ENCODE measurements around the gene IFITM2.
"Not testable (repeated sequence)": the region's sequence is repeated elsewhere in the genome, so short reads cannot be mapped to it uniquely, and the experiment has no call there.

The IFITM2 gene

GRCh38 chr11:327581-327923, 19.9 kb downstream of the IFITM2 start:
- no peak for DNase-seq

DNA sequence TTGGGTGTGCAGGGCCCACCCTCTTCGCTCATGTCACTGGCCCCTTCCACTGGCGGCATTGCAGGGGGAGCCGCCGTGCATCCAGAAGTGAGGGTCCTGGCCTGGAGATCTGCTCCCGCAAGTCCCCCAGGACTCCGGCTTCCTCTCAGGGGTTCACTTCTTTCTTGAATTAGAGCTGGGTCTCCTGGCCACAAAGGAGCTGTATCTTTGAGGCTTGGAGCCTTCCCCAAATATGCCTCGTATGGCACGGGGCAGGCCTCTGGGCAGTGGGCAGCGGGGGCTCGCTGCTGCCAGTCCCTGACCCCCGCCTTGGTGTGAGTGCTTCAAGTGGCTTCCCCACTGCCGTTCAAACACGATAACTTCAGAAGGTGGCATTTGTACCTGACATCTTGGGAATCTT, 20.4 kb downstream of the IFITM2 start:
- no peak for DNase-seq

DNA sequence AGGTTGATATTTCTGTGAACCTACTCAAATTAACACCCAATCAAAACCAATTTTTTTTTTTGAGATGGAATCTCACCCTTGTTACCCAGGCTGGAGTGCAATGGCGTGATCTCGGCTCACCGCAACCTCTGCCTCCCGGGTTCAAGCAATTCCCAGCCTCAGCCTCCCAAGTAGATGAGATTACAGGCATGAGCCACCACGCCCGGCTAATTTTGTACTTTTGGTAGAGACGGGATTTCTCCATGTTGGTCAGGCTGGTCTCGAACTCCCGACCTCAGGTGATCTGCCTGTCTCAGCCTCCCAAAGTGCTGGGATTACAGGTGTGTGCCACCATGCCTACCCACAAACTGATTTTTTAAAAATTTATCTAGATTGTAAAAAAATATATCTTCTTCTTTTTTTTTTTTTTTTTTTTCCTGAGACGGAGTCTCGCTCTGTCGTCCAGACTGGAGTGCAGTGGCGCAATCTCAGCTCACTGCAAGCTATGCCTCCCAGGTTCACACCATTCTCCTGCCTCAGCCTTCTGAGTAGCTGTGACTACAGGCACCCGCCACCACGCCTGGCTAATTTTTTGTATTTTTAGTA, 21.0 kb downstream of the IFITM2 start:
- not testable (repeated sequence) for DNase-seq

- no peak for DNase-seq
These were observed 22.3 kb downstream of the IFITM2 start for GRCh38 chr11:329886-330253.

- no peak for DNase-seq
These were observed 22.7 kb downstream of the IFITM2 start for GRCh38 chr11:330307-330693.

- peak; percentile 41 for DNase-seq
These were observed 23.2 kb downstream of the IFITM2 start for GRCh38 chr11:330694-331357.

- no peak for DNase-seq
These were observed 23.9 kb downstream of the IFITM2 start for GRCh38 chr11:331358-332060.

DNA sequence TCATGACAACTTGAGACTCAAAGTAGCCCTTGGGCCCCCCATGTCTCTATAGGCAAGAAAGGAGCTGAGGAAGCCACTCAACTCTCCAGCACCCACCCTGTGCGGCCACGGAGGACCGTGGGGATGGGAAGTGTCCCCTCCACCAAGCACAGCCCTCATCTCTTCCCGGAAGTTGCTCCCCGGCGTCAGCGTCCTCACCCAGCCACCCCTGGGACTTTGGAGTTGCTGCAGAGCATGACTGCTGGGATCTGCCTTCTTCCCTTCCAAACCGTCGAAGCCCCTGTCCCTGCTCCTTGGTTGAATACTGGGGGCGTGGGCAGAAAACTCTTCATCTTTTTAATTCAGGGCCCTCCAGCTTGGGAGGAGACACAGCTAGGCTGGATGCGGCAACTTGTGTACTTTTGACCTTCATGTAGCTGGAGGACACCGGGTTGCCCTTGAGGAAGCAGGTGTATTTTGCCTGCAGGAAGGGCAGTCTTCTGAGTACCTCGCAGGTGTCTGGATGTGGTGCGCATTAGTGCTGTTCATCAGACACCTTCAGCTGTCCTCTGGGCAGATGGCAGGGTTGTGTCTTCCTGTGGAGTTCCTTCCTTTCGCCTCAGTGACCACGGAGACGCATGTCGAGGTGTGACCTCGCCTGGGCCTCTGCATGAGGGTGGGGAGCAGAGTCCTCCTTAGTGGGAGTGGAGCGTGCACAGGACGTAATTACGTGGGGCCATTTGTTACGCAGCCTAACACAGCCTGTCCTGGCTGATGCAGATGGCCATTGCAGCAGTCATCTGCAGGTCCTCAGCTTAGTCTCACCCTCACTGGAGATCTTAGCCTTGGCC, 25.2 kb downstream of the IFITM2 start:
- no peak for DNase-seq

DNA sequence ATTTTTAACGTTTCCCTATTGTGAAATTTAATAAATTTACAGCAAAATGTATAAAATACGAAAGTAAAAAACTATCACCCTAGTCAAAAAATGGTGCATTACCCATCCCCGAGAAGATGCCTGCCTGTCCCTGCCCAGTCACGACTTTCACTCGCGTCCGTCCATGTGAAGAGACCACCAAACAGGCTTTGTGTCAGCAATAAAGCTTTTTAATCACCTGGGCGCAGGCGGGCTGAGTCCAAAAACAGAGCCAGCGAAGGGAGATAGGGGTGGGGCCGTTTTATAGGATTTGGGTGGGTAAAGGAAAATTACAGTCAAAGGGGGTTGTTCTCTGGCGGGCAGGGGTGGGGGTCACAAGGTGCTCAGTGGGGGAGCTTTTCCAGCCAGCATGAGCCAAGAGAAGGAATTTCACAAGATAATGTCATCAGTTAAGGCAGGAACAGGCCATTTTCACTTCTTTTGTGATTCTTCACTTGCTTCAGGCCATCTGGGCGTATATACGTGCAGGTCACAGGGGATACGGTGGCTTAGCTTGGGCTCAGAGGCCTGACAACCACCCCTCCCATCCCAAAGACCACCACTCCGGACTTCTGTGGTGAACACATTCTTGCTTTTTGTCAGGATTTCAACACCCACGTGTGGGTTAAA, 26.1 kb downstream of the IFITM2 start:
- not testable (repeated sequence) for DNase-seq

DNA sequence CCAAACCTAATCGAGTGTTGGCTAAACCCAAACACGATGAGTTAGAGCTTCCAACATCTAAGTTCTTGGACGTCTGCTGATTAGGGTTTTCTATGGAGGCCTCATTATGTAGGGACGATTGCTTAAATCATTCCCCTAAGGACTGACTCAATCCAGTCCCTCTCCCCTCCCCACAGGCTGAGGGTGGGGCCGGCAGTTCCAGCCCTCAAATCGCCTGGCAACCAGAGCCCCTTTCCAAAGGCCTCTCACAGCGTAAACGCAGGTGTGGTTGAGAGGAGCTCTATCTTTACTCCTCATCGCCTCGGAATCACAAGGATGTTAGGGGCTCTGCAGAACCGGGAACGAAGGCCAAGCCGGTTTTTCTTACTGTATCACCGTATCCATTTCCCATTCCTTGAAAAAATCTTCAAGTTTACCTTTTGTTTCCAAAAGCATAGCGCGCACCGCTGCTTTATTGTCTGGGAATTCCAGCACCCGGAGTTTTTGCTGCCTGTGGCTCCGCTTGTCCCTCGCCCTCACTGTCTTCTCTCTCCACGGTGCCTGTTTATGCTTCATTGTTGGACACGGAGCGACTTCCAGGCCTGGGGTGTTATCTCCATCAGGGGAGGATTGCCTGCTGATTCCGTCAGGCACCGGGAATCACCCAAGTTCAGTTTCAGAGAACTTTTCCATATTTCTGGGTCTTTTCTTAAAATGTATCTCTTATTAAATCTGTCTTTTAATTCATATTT, 26.8 kb downstream of the IFITM2 start:
- DNase-seq, result no peak

- peak; percentile 53 for DNase-seq
These were observed 28.4 kb downstream of the IFITM2 start for GRCh38 chr11:335779-336658.

GRCh38 chr11:336659-337198, 29.1 kb downstream of the IFITM2 start:
- DNase-seq, result no peak

DNA sequence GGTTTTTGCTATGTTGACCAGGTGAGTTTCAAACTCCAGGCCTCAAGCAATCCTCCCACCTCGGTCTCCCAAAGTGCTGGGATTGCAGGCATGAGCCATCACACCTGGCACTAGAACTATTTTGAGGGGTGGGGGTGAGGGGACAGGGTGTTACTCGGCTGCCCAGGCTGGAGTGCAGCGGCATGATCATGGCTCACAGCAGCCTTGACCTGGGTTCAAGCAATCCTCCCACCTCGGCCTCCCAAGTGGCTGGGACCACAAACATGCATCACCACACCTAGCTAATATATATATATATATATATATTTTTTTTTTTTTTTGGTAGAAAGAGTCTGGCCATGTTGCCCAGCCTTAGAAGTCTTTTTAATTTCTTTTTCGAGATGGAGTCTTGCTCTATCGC, 30.1 kb downstream of the IFITM2 start:
- no peak for DNase-seq

DNA sequence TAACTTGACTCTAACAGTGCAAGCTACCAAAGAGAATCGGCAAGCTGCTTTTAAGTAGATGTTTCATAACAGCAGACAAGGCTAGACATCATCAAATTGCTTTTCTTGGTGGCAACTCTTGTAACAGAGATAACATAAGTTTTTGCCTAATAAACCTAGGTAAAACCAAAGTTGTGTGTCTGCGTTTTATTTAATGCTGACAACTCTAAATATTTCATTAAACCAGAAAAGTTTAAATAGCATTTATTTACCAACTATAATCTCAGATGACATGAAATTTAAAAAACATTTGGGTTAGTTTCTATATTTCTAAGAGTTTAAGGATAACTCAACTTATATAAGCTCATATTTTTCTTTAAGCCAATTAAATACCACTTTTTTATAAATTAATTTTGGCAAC, 32.3 kb downstream of the IFITM2 start:
- no peak for DNase-seq

DNA sequence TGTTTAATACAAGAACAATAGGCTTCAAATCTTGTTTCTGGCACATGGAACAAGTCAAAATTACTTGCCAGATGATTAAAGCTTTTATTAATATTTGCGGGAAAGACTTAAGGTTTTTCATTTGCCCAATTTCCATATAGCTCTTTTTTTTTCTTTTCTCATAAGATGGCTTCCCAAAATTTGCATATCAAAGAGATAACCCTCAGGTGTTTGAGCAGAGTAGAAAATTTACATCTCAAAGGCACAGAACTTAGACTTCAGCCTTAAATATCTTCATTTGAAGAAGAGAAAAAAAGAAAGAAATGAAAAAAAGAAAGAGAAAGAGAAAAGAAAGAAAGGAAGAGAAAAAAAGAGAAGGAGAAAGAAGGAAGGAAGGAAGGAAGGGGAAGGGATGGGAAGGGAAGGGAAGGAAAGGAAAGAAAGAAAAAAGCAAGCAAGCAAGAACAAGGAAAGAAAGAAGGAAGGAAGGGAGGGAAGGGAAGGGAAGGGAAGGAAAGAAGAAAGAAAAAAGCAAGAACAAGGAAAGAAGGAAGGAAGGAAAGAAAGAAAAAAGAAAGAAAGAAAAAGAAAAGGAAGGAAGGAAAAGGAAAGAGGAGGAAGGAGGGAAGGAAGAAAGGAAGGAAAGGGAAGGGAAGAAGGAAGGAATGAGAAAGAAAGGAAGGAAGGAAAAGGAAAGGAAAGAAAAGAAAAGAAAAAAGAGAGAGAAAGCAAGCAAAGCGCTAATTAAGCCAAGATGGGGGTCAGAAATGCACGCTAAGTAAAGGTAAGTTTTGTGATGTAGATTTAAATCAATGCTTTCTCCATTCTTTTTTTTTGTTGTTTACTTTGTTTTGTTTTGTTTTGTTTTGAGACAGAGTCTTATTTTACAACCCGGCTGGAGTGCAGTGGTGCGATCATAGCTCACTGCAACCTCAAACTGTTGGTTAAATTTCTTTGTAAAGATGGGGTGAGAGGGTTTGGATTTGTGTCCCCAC, 33.2 kb downstream of the IFITM2 start:
- no peak for DNase-seq

GRCh38 chr11:342328-342727, 34.7 kb downstream of the IFITM2 start:
- DNase-seq, result no peak

DNA sequence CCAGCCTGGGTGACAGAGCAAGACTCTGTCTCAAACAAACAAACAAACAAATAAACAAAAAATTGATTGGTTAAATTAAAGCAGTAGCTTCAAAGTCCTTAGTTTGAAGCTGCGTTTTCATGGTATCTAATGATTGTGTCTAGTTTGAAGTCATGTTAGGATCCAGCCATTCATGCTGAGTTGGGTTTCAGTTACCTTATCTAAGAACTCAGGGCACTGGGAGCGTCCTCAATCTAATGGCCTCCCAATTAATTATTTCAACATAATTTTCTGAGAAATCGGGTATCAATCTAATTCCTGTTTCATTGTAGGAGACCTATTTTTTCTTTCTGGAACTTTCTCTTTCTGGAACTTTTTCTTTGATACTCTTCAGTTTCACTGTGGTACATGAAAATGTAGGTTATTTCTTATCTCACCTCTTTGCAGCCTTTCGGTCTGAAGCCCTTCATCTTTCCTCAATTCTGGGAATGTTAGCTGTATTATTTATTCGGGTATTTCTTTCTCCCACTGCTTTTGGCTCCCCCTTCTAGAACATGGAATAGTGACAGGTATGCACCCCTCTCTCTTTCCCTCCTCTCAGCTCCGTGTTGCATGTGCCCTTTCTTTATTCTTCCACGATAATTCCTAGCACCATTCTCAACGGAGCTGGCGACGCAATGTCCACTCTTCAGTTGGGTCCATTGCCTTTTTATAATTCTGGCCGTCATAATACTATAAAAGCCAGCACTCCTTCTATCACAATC, 37.4 kb downstream of the IFITM2 start:
- DNase-seq, result no peak

DNA sequence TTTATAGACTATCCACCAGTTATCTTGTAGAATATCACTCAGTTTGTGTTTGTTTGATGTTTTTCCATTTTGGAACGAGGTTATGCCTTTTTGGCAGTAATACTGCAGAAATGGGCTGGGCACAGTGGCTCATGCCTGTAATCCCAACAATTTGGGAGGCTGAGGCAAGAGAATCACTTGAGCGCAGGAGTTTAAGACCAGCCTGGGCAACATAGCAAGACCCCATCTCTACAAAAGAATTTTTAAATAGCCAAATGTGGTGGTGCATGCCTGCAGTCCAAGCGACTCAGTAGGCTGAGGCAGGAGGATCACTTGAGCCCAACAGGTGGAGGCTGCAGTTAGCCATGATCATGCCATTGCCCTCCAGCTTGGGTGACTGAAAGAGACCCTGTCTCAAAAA, 38.9 kb downstream of the IFITM2 start:
- no peak for DNase-seq
